Mucosa of descending colon (tissue), 3 donors: ENCODE data around the gene ADH1C. TPM values are rescaled to one million over a fixed set of nuclear protein-coding genes. Genes with fewer than 3 reads are reported as not detected.
"Not testable (repeated sequence)": the region's sequence is repeated elsewhere in the genome, so short reads cannot be mapped to it uniquely, and the experiment has no call there.

ENCODE experiments used
- ATAC-seq: fragments of 200-7000 bp; cut with Tn5 transposase; one replicate; pipeline ENCODE4 v1.9.1; 2020; ENCODE audit warnings: mild to moderate bottlenecking, moderate library complexity
- DNase-seq, 3 donors: peaks; one replicate each; pipeline ENCODE4 v3.0.0-alpha.2; 2020
- H3K36me3 ChIP-seq: fragments of 200-600 bp; one replicate; pipeline ENCODE4 v1.8.0; 2021; ENCODE audit warnings: low read depth, mild to moderate bottlenecking
- H3K4me1 ChIP-seq: fragments of 200-600 bp; one replicate; pipeline ENCODE4 v1.8.0; 2021; ENCODE audit warnings: low read depth, mild to moderate bottlenecking
- H3K4me3 ChIP-seq: fragments of 200-600 bp; one replicate; pipeline ENCODE4 v1.8.0; 2021; ENCODE audit warnings: mild to moderate bottlenecking
- H3K9me3 ChIP-seq: fragments of 200-600 bp; one replicate; pipeline ENCODE4 v1.8.0; 2021; ENCODE audit warnings: mild to moderate bottlenecking
- CTCF ChIP-seq: fragments of 200-600 bp; IDR thresholded peaks from one replicate; pipeline ENCODE4 v1.8.0; 2022; ENCODE audit warnings: antibody characterized with exemption, mild to moderate bottlenecking
- intact Hi-C, 2 donors: fragments of 100-400 bp; cut with DNase I in 1 of 2; cut with micrococcal nuclease in 1 of 2; formaldehyde crosslinking; loops; one replicate each; pipeline versions ENCODE4 v1.11.0 to v1.11.1; 2022; cut with DNase I, micrococcal nuclease
- total RNA-seq, 3 donors: library from RNA; stranded (reverse); fragmentation: NEBNext Ultra II Directional in 2 of 3; extraction: Animal tissue kit (Norgen Biotek cat#: 25700) in 2 of 3; gene quantifications; one replicate each; pipeline versions ENCODE4 v1.2.1 to v1.2.4, GENCODE V29; 2021 to 2023
- donor health status: DM: no; HTN: no; CAD: no; lungs with moderate emphysema.
- donor health status: DM: no; HTN: no; CAD: no.
- donor health status: DM: no; HTN: yes; CAD: no.

ADH1C gene
- total RNA-seq, 3 donors from 2014 or later = 137 to 502 (median 271) TPM

DNA sequence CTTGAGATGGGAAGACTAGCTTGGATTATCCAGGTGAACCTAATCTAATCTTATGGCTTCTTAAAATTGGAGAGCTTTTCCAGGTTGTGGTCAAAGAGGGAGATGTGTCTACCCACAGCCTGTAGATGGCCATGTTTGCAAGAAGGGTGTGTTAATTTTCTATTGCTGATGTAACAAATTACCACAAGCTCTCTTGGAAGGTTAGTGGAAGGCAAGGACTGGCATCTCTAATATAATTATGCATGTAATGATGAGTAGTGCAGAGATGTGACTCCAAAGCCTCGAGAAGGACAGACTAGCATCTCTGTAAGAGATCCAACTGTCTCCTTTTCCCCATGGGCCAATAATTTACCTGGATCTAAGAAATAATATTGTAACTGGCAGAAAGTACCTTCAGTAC, 28.2 kb downstream of the ADH1C start:
- intact Hi-C loops = no loop called here
- no peaks in the 10 kb centered on the region for H3K36me3 ChIP-seq
- ATAC-seq (no peak), DNase-seq (no peak)
- no peak overlapping the region for H3K4me3 ChIP-seq
- H3K4me1 ChIP-seq = no peaks in the 10 kb centered on the region
- peaks cover 3% of the 10 kb centered on the region for H3K9me3 ChIP-seq
- TF ChIP-seq CTCF = no peak

- intact Hi-C loops = no loop called here
- no peak for DNase-seq
These were observed 28.8 kb downstream of the ADH1C start for GRCh38 chr4:99323756-99324155.

DNA sequence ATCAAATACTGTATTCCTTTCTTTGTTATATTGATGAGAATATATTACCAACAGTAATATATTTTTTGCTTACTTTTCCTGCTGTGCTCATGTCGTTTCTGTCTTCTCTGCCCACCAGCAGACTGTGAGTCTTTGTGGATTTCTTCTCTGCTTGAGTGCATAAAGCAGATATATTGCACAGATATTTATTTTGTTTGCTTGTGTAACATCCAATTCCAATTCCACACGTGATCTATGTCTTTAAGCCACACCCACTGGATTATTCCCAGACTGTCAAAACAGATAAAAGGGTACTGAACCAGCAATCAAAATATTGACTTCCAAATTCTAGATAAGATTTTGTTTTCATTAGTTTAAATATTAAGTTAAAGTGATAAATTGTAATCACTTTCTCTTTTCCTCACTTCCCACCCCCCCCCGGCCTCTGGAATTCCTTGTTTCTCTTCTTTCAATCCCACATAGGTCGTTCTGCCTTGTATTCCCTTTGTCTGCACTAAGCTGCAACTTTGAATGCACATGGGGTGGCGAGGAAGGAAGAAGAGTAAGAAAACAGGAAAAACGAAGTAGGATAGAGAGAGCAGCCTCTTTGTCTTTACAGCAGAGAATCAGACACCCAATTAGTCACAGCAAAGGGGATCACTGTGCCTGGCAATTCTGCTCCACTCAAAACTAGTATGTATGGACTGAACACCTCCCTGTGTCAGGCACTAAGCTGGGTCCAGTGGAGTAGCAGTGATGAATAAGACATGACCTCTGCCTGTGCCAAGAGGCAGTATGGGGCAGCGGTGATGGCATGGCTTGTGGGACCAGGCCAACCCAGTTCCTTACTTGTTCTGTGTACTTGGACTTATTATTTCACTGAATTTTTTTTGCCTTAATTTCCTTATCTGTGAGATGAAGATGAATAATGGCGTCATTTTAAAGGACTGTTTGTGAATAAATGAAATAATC, 31.0 kb downstream of the ADH1C start, which contains the start of gene ADH1B:
TSS of gene ADH1B (minus strand) at position 161 of the 951 bp plus-strand sequence. CDS start at position 91, 70 bp downstream.
- Histone ChIP-seq H3K4me3 (no peak within 1 kb of the TSS), H3K9me3 (no peaks in the 10 kb centered on the region), H3K36me3 (no peaks in the 10 kb centered on the region), H3K4me1 (no peaks in the 10 kb centered on the region)
- intact Hi-C loops = no loop called here
- ATAC-seq (no peak), DNase-seq (no peak)
- no peak for TF ChIP-seq CTCF

More at GRCh38 chr4:99323756-99324155, 28.8 kb downstream of the ADH1C start:
- peaks cover 3% of the 10 kb centered on the region for H3K9me3 ChIP-seq
- TF ChIP-seq CTCF = no peak
- no peaks in the 10 kb centered on the region for H3K4me1 ChIP-seq
- no peak overlapping the region for H3K4me3 ChIP-seq
- no peaks in the 10 kb centered on the region for H3K36me3 ChIP-seq
- peak; percentile 30 for ATAC-seq

GRCh38 chr4:99317811-99318210, 34.7 kb downstream of the ADH1C start:
- H3K9me3 ChIP-seq, H3K4me3 ChIP-seq, H3K4me1 ChIP-seq, intact Hi-C loops, H3K36me3 ChIP-seq, DNase-seq, ATAC-seq: not testable (repeated sequence)

GRCh38 chr4:99317354-99317753, 35.2 kb downstream of the ADH1C start:
- intact Hi-C loops = no loop called here
- Histone ChIP-seq H3K4me1 (no peaks in the 10 kb centered on the region), H3K9me3 (no peaks in the 10 kb centered on the region), H3K4me3 (no peak overlapping the region), H3K36me3 (no peaks in the 10 kb centered on the region)
- TF ChIP-seq CTCF = no peak
- ATAC-seq = no peak
- DNase-seq = no peak

DNA sequence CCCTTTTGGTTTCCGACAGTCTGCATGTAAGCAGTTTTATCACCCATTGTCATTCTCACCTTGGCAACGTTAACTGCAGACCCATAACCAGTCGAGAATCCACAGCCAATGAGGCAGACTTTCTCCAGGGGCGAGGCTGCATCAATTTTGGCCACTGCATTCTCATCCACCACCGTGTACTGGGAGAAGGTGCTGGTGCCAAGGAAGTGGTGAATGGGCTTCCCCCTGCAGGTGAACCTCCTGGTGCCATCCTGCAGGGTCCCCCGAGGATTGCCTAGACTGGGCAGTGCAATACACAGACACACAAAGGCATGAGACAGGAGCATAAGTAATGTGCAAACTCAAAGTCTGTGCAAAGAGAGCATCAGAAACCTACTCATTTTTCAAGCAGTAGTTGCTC, 36.7 kb downstream of the ADH1C start:
- DNase-seq = no peak
- intact Hi-C loops = no loop called here
- H3K9me3 ChIP-seq = no peaks in the 10 kb centered on the region
- H3K4me1 ChIP-seq = no peaks in the 10 kb centered on the region
- no peaks in the 10 kb centered on the region for H3K36me3 ChIP-seq
- no peak overlapping the region for H3K4me3 ChIP-seq
- no peak for TF ChIP-seq CTCF
- ATAC-seq = no peak
